Measurements from ENCODE around the gene GTF2E1.

GRCh38 chr3:120791010-120791409 lies 48.5 kb downstream of the GTF2E1 start:
- TF ChIP-seq CTCF (IDR thresholded peaks at IDR 0.05; ENCODE audit: low read depth, low read length) (no peak), POLR2A (IDR thresholded peaks at IDR 0.05; ENCODE audit: extremely low read depth, insufficient read length) (no peak), MYC (IDR thresholded peaks at IDR 0.05; ENCODE audit: low read depth, low read length) (no peak)

All from NB4 (cell line).